Measurements from ENCODE around the gene ZNF525.
"Not testable (repeated sequence)": the region's sequence is repeated elsewhere in the genome, so short reads cannot be mapped to it uniquely, and the experiment has no call there.

ZNF525 gene

DNA sequence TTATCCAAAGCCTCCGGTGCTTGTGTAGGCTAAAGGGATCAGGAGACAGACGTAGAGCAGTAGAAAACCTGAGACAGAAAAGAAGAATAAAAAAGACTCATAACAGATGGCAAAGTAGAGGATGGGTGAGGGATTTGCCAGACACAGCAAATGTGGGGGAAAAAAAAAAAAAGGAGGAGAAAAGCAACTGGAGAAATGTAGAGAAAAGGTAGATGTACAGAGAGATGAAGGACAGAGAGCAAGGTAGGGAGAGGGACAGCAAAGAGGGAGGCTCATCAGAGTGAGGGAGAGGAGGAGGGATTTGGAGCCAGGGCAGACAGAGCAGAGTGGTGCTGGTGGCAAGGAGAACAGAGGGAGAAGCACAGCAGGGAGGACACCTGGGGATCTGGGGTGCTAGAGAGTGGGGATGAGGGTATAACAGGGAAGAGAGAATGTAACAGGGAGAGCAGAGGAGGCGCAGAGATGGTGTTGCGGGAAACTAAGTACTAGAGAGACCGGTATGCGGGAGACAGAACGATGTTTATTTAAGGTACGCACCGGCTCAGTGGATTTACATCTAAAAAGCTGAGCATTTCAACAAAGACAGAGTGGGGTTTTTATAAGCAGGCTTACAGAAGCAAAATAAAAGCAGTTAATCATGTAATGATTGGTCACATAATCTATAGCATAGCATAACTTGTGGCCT is 30.5 kb downstream of the ZNF525 start:
- DNase-seq = not testable (repeated sequence)

DNA sequence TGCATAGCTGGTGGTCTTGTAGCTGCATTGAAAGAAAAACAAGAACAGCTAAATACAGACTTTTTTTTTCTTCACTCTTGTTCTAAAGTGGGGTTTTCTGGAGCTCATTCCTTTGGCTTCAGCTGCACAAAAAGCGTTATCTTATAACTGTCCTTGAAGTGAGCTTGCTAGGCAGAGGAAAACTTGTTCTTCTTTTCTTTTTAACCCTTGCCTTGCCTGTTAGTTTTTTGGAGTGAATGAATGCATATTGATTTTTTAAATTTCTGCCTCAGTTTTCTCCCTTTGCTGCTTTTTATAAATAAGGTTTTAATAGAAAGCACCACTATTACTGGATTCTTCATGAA is 31.0 kb downstream of the ZNF525 start:
- DNase-seq = no peak

DNA sequence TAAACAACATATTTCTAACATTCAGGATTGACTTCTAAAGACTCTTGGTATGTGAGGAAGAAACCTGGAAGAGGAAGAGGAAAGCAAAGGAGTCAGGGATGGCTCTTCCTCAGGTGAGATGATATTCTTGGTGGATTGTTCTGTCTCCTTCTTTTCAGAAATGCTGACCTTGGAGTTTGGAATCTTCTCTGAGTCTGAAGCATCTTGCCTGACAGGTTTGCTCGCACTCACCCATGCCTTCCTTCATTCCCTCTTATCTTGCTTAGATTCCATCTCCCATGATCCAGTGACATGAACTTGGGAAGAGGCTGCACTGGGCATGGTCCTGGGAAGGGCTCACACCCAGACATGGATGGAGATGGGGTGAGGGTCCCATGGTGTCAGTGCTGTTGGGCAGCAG is 32.4 kb downstream of the ZNF525 start:
- not testable (repeated sequence) for DNase-seq

DNA sequence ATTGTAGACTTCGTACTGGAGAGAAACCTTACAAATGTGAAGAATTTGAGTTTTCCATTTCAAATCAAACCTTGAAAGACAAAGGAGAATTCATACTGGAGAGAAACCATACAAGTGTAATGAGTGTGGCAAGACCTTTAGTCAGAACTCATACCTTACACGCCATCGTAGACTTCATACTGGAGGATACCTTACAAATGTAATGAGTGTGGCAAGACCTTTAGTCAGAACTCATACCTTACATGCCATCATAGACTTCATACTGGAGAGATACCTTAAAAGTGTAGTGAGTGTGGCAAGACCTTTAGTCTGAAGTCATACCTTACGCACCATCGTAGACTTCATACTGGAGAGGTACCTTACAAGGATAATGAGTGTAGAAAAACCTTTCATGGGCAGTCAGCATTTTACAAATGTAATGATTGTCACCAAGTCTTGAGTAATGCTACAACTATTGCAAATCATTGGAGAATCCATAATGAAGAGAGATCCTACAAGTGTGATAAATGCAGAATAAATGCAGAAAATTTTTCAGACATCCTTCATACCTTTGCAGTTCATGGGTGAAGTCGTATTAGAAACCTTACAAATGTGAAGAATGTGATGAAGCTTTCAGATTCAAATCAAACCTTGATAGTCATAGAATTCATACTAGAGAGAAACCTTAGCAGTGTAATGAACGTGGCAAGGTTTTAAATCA is 44.1 kb downstream of the ZNF525 start:
- DNase-seq = no peak

DNA sequence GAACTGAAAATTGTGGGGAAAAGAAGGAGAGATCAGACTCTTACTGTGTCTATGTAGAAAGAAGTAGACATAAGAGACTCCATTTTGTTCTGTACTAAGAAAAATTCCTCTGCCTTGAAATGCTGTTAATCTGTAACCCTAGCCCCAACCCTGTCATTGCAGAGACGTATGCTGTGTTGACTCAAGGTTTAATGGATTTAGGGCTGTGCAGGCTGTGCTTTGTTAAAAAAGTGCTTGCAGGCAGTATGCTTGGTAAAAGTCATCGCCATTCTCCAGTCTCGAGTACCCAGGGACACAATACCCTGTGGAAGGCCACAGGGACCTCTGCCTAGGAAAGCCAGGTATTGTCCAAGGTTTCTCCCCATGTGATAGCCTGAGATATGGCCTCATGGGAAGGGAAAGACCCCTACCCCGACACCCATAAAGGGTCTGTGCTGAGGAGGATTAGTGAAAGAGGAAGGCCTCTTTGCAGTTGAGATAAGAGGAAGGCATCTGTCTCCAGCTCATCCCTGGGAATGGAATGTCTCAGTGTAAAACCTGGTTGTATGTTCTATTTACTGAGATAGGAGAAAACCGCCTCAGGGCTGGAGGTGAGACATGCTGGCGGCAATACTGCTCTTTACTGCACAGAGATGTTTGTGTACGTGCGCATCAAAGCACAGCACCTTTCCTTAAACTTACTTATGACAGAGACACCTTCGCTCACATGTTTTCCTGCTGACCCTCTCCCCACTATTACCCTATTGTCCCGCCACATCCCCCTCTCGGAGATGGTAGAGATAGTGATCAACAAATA is 55.2 kb downstream of the ZNF525 start:
- not testable (repeated sequence) for DNase-seq

DNA sequence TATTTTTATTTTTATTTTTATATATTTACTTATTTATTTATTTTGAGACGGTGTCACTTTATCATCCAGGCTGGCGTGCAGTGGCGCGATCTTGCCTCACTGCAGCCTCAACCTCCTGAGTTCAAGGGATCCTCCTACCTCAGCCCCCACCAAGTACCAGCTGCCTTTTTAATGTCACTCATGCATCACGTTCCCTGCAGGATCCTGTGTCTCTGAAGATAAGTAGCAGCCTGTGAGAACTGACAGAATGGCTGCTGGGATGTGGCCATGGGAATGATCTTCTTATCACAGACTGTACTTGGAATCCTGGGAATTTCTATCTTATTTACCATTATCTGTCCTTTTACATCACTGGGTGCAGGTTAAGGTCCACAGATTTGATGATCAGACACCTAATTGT is 57.0 kb downstream of the ZNF525 start:
- DNase-seq = no peak

DNA sequence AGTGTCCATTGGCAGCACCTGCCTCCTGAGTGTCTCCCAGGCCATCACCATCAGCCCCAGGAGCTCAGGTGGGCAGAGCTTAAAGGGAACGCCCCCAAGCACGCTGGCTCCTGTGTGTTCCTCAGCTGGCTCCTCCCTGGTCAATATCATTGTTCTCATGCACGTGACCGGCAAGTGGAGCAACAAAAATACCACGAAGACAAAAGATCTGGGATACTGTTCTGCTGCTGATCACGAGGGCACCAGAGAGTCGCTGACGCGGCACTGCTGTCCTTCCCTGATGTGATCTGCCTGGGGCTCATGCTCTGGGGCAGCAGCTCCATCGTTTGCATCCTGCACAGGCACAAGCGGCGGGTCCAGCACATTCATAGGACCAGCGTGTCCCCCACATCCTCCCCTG is 57.6 kb downstream of the ZNF525 start:
- DNase-seq = not testable (repeated sequence)

DNA sequence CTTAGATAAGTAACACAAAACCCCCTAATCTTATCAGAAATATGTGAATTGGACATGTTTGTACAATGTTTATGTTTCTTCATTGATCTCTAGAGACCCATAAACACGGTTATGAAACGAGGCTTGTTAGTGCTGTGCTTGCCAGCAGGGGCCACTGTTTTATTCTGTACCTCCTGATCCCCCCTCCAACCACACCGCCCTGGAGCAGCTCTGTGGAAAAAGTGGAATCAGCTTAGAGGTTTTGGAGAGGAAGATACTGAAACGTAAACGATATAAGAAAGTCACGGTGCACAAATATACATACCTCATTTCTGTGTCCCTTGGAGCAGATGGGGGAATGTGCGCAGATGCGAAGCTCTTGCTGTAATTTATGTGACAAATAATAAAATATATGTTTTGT is 58.2 kb downstream of the ZNF525 start:
- not testable (repeated sequence) for DNase-seq

DNA sequence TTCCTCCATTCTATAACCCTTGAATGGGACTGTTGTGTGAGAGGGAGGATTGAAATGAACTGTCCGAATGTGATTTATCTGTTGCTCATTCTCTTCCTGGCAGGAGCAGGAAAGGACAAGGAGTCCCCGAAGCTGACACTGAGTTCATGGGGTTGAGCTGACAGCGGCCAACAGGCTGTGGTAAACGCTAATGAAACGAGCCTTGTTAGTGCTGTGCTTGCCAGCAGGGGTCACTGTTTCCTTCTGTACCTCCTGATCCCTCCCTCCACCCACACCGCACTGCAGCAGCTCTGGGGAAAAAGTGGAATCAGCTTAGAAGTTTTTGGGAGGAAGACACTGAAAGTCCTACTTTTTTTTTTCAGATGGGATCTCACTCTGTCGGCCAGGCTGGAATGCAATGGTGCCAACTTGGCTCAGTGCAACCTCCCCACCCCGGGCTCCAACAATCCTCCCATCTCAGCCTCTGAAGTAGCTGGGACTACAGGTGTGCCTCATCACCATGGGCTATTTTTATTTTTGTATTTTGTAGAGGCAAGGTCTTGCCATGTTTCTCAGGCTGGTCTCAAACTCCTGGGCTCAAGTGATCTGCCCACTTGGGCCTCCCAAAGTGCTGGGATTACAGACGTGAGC is 59.6 kb downstream of the ZNF525 start:
- peak; percentile 12 for DNase-seq

DNA sequence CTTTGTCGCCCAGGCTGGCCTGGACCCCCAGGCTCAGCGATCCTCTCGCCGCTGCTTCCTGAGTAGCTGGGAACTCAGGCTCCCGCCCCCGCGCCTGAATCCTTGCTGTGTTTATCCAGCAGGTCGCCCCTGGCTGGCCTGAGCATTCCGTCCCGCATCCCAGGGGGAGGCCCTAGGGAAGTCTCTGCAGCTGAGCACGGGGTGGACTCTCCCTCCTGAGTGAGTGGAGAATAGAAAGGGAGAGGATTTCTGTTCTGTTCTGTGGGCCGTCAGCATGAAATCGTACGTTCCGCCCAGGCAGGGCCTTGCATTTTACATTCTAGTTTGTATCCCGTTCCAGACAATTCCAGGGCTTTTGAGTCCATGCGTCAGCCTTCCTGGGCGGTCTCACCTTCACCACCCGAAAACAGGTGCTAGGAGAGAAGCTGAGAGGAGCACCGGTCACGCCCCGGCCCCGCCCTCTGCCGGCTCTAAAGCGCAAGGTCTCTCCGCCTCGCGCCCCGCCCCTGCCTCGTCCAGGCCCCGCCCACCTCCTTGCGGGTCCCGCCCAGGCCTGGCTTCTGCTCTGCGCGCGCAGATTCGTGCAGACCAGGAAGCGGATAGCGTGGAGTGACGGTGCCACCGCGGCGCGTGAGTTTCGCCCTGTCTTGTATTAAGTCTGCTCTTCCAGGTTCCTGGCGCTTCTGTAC is 66.0 kb downstream of the ZNF525 start, which contains the start of gene ZNF761:
Gene ZNF761 (plus strand): TSS at position 586 of the 689 bp plus-strand sequence. CDS start 15,285 bp downstream, outside the sequence.
- peak; percentile 91 for DNase-seq

DNA sequence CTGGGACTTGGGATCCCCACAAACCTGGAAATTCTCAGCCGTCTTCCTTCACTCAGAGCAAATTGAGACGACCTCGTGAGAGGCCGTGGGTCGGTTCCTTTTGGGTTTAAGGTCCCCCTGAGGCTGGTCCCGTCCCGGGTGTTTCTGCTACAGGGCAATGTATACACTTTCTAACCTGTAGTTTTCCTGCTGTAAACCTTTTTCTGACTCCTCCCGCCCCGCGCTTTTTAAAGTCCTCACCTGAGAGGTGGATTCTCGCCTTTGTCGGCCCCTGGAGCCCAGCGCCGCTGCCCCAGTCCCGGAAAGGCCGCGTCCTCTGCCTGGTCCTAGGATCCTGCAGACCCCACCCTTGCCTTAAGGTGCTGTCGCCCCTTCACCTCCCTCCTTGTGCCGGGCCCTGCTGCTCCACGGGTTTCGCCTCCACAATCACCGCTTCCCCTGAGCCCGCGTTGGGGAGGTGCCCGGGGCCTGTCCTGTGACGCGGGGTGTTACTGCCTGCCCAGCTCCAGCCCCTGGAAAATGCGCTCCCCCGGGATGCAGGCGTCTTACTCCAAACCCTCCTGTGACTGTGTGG is 66.7 kb downstream of the ZNF525 start:
- no peak for DNase-seq
